OCI-LY1 (cell line): ENCODE measurements around the gene PLEKHH3.

Source experiments
- H2AFZ ChIP-seq: fragments of 200-600 bp; sonication (generic), shearing (Covaris generic); 2 replicates; pipeline ENCODE4 v1.6.0; 2014; ENCODE audit warnings: antibody characterized with exemption, mild to moderate bottlenecking, low read length
- H3F3A ChIP-seq: fragments of 200-600 bp; sonication (generic), shearing (Covaris generic); 2 replicates; pipeline ENCODE4 v1.6.0; 2014; ENCODE audit warnings: mild to moderate bottlenecking, antibody characterized with exemption, low read length, moderate library complexity; ENCODE audit not compliant: insufficient read depth
- H3K27ac ChIP-seq: fragments of 200-600 bp; sonication (generic); 2 replicates; pipeline ENCODE4 v1.5.1; 2014; ENCODE audit warnings: low read length, mixed run types, mild to moderate bottlenecking, low read depth; ENCODE audit not compliant: poor library complexity, severe bottlenecking
- H3K27me3 ChIP-seq: fragments of 200-600 bp; sonication (generic); 2 replicates; pipeline ENCODE4 v1.6.0; 2014; ENCODE audit warnings: antibody characterized with exemption, mild to moderate bottlenecking, low read length, moderate library complexity; ENCODE audit not compliant: insufficient read depth
- H3K36me3 ChIP-seq: fragments of 200-600 bp; sonication (generic); 2 replicates; pipeline ENCODE4 v1.6.1; 2014; ENCODE audit warnings: mild to moderate bottlenecking, antibody characterized with exemption, low read length, moderate library complexity, mixed read lengths; ENCODE audit not compliant: insufficient read depth
- H3K4me1 ChIP-seq: fragments of 200-600 bp; sonication (generic); 2 replicates; pipeline ENCODE4 v1.5.1; 2014; ENCODE audit warnings: mild to moderate bottlenecking, low read length, moderate library complexity; ENCODE audit not compliant: insufficient read depth, severe bottlenecking
- H3K4me2 ChIP-seq: fragments of 200-600 bp; sonication (generic), shearing (Covaris generic); 2 replicates; pipeline ENCODE4 v1.6.1; 2014; ENCODE audit warnings: low read length
- H3K4me3 ChIP-seq: fragments of 200-600 bp; sonication (generic); 2 replicates; pipeline ENCODE4 v1.5.1; 2014; ENCODE audit warnings: low read length, low read depth, mild to moderate bottlenecking, mixed read lengths; ENCODE audit not compliant: poor library complexity, severe bottlenecking
- H3K79me2 ChIP-seq: fragments of 200-600 bp; shearing (Covaris generic); 2 replicates; pipeline ENCODE4 v1.6.1; 2016; ENCODE audit warnings: mixed run types, low read length, mixed read lengths; ENCODE audit not compliant: insufficient read depth
- H3K9ac ChIP-seq: fragments of 200-600 bp; sonication (generic), shearing (Covaris generic); 2 replicates; pipeline ENCODE4 v1.6.1; 2014; ENCODE audit warnings: mild to moderate bottlenecking, low read length, mixed read lengths
- H3K9me2 ChIP-seq: fragments of 200-600 bp; sonication (generic), shearing (Covaris generic); 2 replicates; pipeline ENCODE4 v1.6.1; 2014; ENCODE audit warnings: low read depth, mild to moderate bottlenecking, low read length, mixed read lengths
- H3K9me3 ChIP-seq: fragments of 200-600 bp; shearing (Covaris generic); 2 replicates; pipeline ENCODE4 v1.6.1; 2014; ENCODE audit warnings: low read length, mixed read lengths
- H4K20me1 ChIP-seq: fragments of 200-600 bp; sonication (generic), shearing (Covaris generic); 2 replicates; pipeline ENCODE4 v1.6.0; 2016; ENCODE audit warnings: mild to moderate bottlenecking, low read length; ENCODE audit not compliant: insufficient read depth
- CTCF ChIP-seq: fragments of 200-600 bp; sonication (generic), shearing (Covaris generic); IDR thresholded peaks from 2 replicates; pipeline ENCODE4 v1.5.1; 2017; ENCODE audit warnings: mild to moderate bottlenecking, antibody characterized with exemption, low read length, moderate library complexity, mixed read lengths
- EZH2 ChIP-seq: fragments of 200-600 bp; sonication (generic), shearing (Covaris generic); IDR thresholded peaks from 2 replicates; pipeline ENCODE4 v1.8.0; 2017; ENCODE audit warnings: borderline replicate concordance, mixed run types, mild to moderate bottlenecking, antibody characterized with exemption, low read length, moderate library complexity, mixed read lengths

PLEKHH3 gene

DNA sequence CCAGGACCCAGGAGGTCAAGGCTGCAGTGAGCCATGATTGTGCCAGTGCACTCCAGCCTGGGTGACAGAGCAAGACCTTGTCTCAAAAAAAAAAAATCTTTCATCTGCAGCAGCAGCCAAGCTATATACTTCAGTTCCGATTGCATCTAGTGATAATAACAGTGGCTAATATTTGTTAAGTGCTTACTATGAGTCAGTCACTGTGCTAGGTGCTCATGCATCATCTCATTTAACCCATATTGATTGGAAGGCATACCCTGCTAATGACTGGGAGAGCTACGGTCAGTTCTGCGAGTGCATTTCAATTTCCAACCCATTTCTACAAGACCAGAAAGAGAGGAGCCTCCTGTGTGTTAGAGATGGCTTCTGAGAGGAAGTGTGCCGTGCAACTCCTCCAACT, 25.4 kb downstream of the PLEKHH3 start:
- Histone ChIP-seq H3K9me3 (no peaks in the 10 kb centered on the region), H3K36me3 (no peaks in the 10 kb centered on the region), H3K9ac (no peak overlapping the region), H3K4me3 (no peak overlapping the region), H2AFZ (no peak overlapping the region), H3K27ac (no peak overlapping the region), H3K27me3 (0 out of 2 replicates have a peak, but pooled peaks cover 4% of the 10 kb centered on the region), H3K4me2 (no peak overlapping the region), H3F3A (no peaks in the 10 kb centered on the region), H3K79me2 (no peaks in the 10 kb centered on the region), H3K9me2 (no peaks in the 10 kb centered on the region), H4K20me1 (no peaks in the 10 kb centered on the region), H3K4me1 (peaks cover 5% of the 10 kb centered on the region)
- TF ChIP-seq EZH2 (no peak), CTCF (no peak)

GRCh38 chr17:42647778-42648177, 29.0 kb downstream of the PLEKHH3 start:
- no peak overlapping the region for H3K27ac ChIP-seq
- H3F3A ChIP-seq = no peaks in the 10 kb centered on the region
- H3K27me3 ChIP-seq = no peaks in the 10 kb centered on the region
- no peaks in the 10 kb centered on the region for H3K9me2 ChIP-seq
- no peak overlapping the region for H3K4me3 ChIP-seq
- H3K4me2 ChIP-seq = no peak overlapping the region; the same call in 1 of the 2 replicates
- H3K36me3 ChIP-seq = no peaks in the 10 kb centered on the region
- no peaks in the 10 kb centered on the region for H3K9me3 ChIP-seq
- no peak overlapping the region for H3K9ac ChIP-seq
- no peak for TF ChIP-seq EZH2
- no peak for TF ChIP-seq CTCF
- no peak overlapping the region for H2AFZ ChIP-seq
- no peaks in the 10 kb centered on the region for H3K79me2 ChIP-seq
- H4K20me1 ChIP-seq = no peaks in the 10 kb centered on the region
- H3K4me1 ChIP-seq = peaks cover 5% of the 10 kb centered on the region

- H3K9me2 ChIP-seq = no peaks in the 10 kb centered on the region
These were observed 34.5 kb downstream of the PLEKHH3 start for GRCh38 chr17:42642336-42642735.

GRCh38 chr17:42640121-42640520, 36.7 kb downstream of the PLEKHH3 start:
- Histone ChIP-seq H3K27me3 (peaks cover 3% of the 10 kb centered on the region), H3K27ac (no peak overlapping the region), H3K4me2 (no peak overlapping the region), H4K20me1 (no peaks in the 10 kb centered on the region), H3K9ac (no peak overlapping the region), H3F3A (no peaks in the 10 kb centered on the region), H3K36me3 (no peaks in the 10 kb centered on the region), H2AFZ (no peak overlapping the region), H3K4me1 (no peaks in the 10 kb centered on the region), H3K9me3 (no peaks in the 10 kb centered on the region), H3K79me2 (no peaks in the 10 kb centered on the region), H3K4me3 (no peak overlapping the region), H3K9me2 (no peaks in the 10 kb centered on the region)
- TF ChIP-seq EZH2 (no peak), CTCF (no peak)

More at GRCh38 chr17:42642336-42642735, 34.5 kb downstream of the PLEKHH3 start:
- Histone ChIP-seq H3K9me3 (no peaks in the 10 kb centered on the region), H3K4me1 (no peaks in the 10 kb centered on the region), H3K4me2 (no peak overlapping the region), H3F3A (no peaks in the 10 kb centered on the region), H3K4me3 (no peak overlapping the region), H3K36me3 (no peaks in the 10 kb centered on the region), H3K27ac (no peak overlapping the region), H3K9ac (no peak overlapping the region), H3K79me2 (no peaks in the 10 kb centered on the region), H3K27me3 (peaks cover 3% of the 10 kb centered on the region), H4K20me1 (no peaks in the 10 kb centered on the region), H2AFZ (no peak overlapping the region)
- TF ChIP-seq EZH2 = no peak
